A549 (cell line): ENCODE measurements around the gene ZMYND10. TPM values are rescaled to one million over a fixed set of nuclear protein-coding genes. Genes with fewer than 3 reads are reported as not detected.

Experiments
- ATAC-seq, 2 experiments: fragments of 200-7000 bp in 1 of 2; fragments of >200 bp in 1 of 2; cut with Nextera tagmentation in 1 of 2; cut with Tn5 transposase in 1 of 2; 3 replicates each; pipeline versions ENCODE4 v1.8.0 to v1.9.1; 2018 to 2020; ENCODE audit warnings: mild to moderate bottlenecking in 1 of 2, moderate library complexity in 1 of 2
- CTCF ChIA-PET: fragments of 300-600 bp; sonication (Branson Sonifier 250); formaldehyde crosslinking; extraction: SDS; loops from one replicate; lab custom pipeline; 2021; ENCODE audit warnings: antibody characterized with exemption, inconsistent platforms; lab: Yijun Ruan, JAX
- POLR2A ChIA-PET: fragments of 350-600 bp; formaldehyde crosslinking; extraction: SDS; loops from one replicate; lab custom pipeline; 2021; ENCODE audit warnings: antibody characterized with exemption, inconsistent platforms; lab: Yijun Ruan, JAX
- DNase-seq, 2 experiments: peaks; one replicate each; pipeline versions ENCODE4 v3.0.0 to v3.0.0-alpha.2; 2011 to 2016; ENCODE audit warnings: low read depth in 1 of 2, low spot score in 1 of 2
- FAIRE-seq: peaks from 2 replicates; lab custom pipeline; 2011; peaks lifted over from hg19 to GRCh38; lab: Jason Lieb, UNC
- H3K27ac ChIP-seq, 2 experiments: fragments of >200 bp; sonication (Bioruptor Twin); formaldehyde crosslinking; 3 replicates each; pipeline ENCODE4 v1.5.1; 2016 to 2017
- H3K4me1 ChIP-seq: fragments of >200 bp; sonication (Bioruptor Twin); formaldehyde crosslinking; 3 replicates; pipeline ENCODE4 v1.6.1; 2016
- H3K4me2 ChIP-seq: fragments of >200 bp; sonication (Bioruptor Twin); formaldehyde crosslinking; 3 replicates; pipeline ENCODE4 v1.6.1; 2016
- H3K4me3 ChIP-seq: fragments of >200 bp; sonication (Bioruptor Twin); formaldehyde crosslinking; 3 replicates; pipeline ENCODE4 v1.5.1; 2016
- H3K9me3 ChIP-seq: fragments of >200 bp; sonication (Bioruptor Twin); formaldehyde crosslinking; 3 replicates; pipeline ENCODE4 v1.6.1; 2016
- ATOH8 ChIP-seq: fragments of 250-450 bp; sonication (Bioruptor Pico); IDR thresholded peaks from 2 replicates; pipeline ENCODE4 v1.5.0; 2020; ENCODE audit warnings: low read depth, mild to moderate bottlenecking, moderate library complexity
- BHLHE40 ChIP-seq: IDR thresholded peaks from 2 replicates; pipeline ENCODE4 v1.6.1; 2012; ENCODE audit warnings: low read depth, low read length, inconsistent platforms
- CBX8 ChIP-seq: fragments of 200-600 bp; sonication (generic); IDR thresholded peaks from 2 replicates; pipeline ENCODE4 v1.6.1; 2016
- CEBPB ChIP-seq, 2 experiments: fragments of >200 bp in 1 of 2; sonication (Bioruptor Twin) in 1 of 2; formaldehyde crosslinking in 1 of 2; IDR thresholded peaks; 2 replicates each; pipeline ENCODE4 v1.6.1; 2012 to 2016
- EHF ChIP-seq: fragments of 250-450 bp; sonication (Bioruptor Pico); IDR thresholded peaks from 2 replicates; pipeline ENCODE4 v1.5.0; 2020; ENCODE audit warnings: mild to moderate bottlenecking
- EP300 ChIP-seq, 2 experiments: fragments of >200 bp; sonication (Bioruptor Twin); formaldehyde crosslinking; IDR thresholded peaks; 2 replicates in 1 of 2; 3 replicates in 1 of 2; pipeline ENCODE4 v1.6.1; 2016 to 2017
- ESRRA ChIP-seq: fragments of 150-350 bp; IDR thresholded peaks from 2 replicates; pipeline ENCODE4 v1.6.1; 2014; ENCODE audit warnings: mild to moderate bottlenecking, low read length, borderline replicate concordance
- FOSL2 ChIP-seq, 2 experiments: fragments of 450-650 bp in 1 of 2; fragments of >200 bp in 1 of 2; sonication (Bioruptor Twin) in 1 of 2; formaldehyde crosslinking; IDR thresholded peaks; 2 replicates each; pipeline versions ENCODE4 v1.5.0 to v1.6.1; 2016 to 2020; ENCODE audit warnings: mild to moderate bottlenecking in 1 of 2, moderate library complexity in 1 of 2
- FOXS1 ChIP-seq: fragments of 250-450 bp; sonication (Bioruptor Pico); IDR thresholded peaks from 2 replicates; pipeline ENCODE4 v1.5.0; 2020; ENCODE audit warnings: mild to moderate bottlenecking, moderate library complexity
- HDAC2 ChIP-seq: fragments of 200-600 bp; sonication (generic); IDR thresholded peaks from 2 replicates; pipeline ENCODE4 v1.6.1; 2016
- HOXB13 ChIP-seq: fragments of 250-450 bp; sonication (Bioruptor Pico); IDR thresholded peaks from 2 replicates; pipeline ENCODE4 v1.5.0; 2020; ENCODE audit warnings: low read depth, mild to moderate bottlenecking, moderate library complexity
- JUN ChIP-seq, 2 experiments: fragments of >200 bp; sonication (Bioruptor Twin); formaldehyde crosslinking; IDR thresholded peaks; 2 replicates in 1 of 2; 3 replicates in 1 of 2; pipeline ENCODE4 v1.6.1; 2016 to 2017
- KDM1A ChIP-seq: fragments of 200-600 bp; sonication (generic); IDR thresholded peaks from 2 replicates; pipeline ENCODE4 v1.6.1; 2016; ENCODE audit warnings: low read depth, mild to moderate bottlenecking
- KDM5A ChIP-seq: fragments of 200-600 bp; sonication (generic); IDR thresholded peaks from 2 replicates; pipeline ENCODE4 v1.6.1; 2016; ENCODE audit warnings: antibody characterized with exemption, mild to moderate bottlenecking
- MYC ChIP-seq: IDR thresholded peaks from 2 replicates; pipeline ENCODE4 v1.6.1; 2012; ENCODE audit warnings: mild to moderate bottlenecking, inconsistent platforms, low read length, improper control_type of control experiment, borderline replicate concordance
- NR3C1 ChIP-seq: fragments of >200 bp; sonication (Bioruptor Twin); formaldehyde crosslinking; IDR thresholded peaks from 3 replicates; pipeline ENCODE4 v1.6.1; 2017
- PBX3 ChIP-seq: IDR thresholded peaks from 2 replicates; pipeline ENCODE4 v1.6.1; 2012
- POLR2A ChIP-seq: IDR thresholded peaks from 2 replicates; pipeline ENCODE4 v1.6.1; 2012; ENCODE audit warnings: mild to moderate bottlenecking, low read length
- RFX5 ChIP-seq: fragments of 450-650 bp; IDR thresholded peaks from 2 replicates; pipeline ENCODE4 v1.7.1; 2014; ENCODE audit warnings: antibody characterized with exemption, mild to moderate bottlenecking, moderate library complexity
- RNF2 ChIP-seq: fragments of 200-600 bp; sonication (generic); IDR thresholded peaks from 2 replicates; pipeline ENCODE4 v1.6.1; 2016; ENCODE audit warnings: low read depth, mild to moderate bottlenecking, antibody characterized with exemption, moderate library complexity, borderline replicate concordance
- TFCP2L1 ChIP-seq: fragments of 250-450 bp; sonication (Bioruptor Pico); IDR thresholded peaks from 2 replicates; pipeline ENCODE4 v1.5.0; 2021; ENCODE audit warnings: mild to moderate bottlenecking
- TP53 ChIP-seq: fragments of 250-450 bp; sonication (Bioruptor Pico); IDR thresholded peaks from 2 replicates; pipeline ENCODE4 v1.5.0; 2021; ENCODE audit warnings: mild to moderate bottlenecking, moderate library complexity
- USF2 ChIP-seq: fragments of 450-650 bp; IDR thresholded peaks from 2 replicates; pipeline ENCODE4 v1.6.1; 2014; ENCODE audit warnings: antibody characterized with exemption
- ZNF302 ChIP-seq: fragments of 250-450 bp; sonication (Bioruptor Pico); IDR thresholded peaks from 2 replicates; pipeline ENCODE4 v1.9.0; 2021; ENCODE audit warnings: inconsistent platforms, mild to moderate bottlenecking, moderate library complexity
- WGBS: methylation state at CpG from one replicate; pipeline ENCODE4 v1.1.6; 2017; ENCODE audit errors: missing lambda C conversion rate; 5-methylcytosine and 5-hydroxymethylcytosine counted together
- polyA plus RNA-seq, 4 experiments: library from polyadenylated mRNA; depleted of rRNA in 3 of 4; stranded (reverse); fragments of >200 nt; fragmentation: RNase III in 1 of 4; extraction: RNeasy Plus Mini Kit Qiagen cat#74134 plus additional on column Dnase treatment in 1 of 4; gene quantifications; 2 replicates in 3 of 4; 3 replicates in 1 of 4; pipeline ENCODE4 v1.2.3, GENCODE V29; 2011 to 2017
- TF ChIP-seq, protein P1 (sequence below): IDR thresholded peaks from 2 replicates; pipeline ENCODE4 v1.6.1; 2012; ENCODE audit warnings: low read depth, borderline replicate concordance
- TF ChIP-seq, protein P2 (sequence below): fragments of >200 bp; sonication (Bioruptor Twin); formaldehyde crosslinking; IDR thresholded peaks from 2 replicates; pipeline ENCODE4 v1.6.1; 2016
- TF ChIP-seq, protein P3 (sequence below): fragments of >200 bp; sonication (Bioruptor Twin); formaldehyde crosslinking; IDR thresholded peaks from 3 replicates; pipeline ENCODE4 v1.6.1; 2016
- TF ChIP-seq, protein P4 (sequence below): fragments of >200 bp; sonication (Bioruptor Twin); formaldehyde crosslinking; IDR thresholded peaks from 3 replicates; pipeline ENCODE4 v1.5.1; 2016

Gene ZMYND10
- polyA plus RNA-seq, 2 of the 4 experiments (the other 2 are of a cell fraction) = 0.43 to 0.77 TPM

GRCh38 chr3:50380405-50381085 is 35.0 kb upstream of the ZMYND10 start:
- H3K27ac ChIP-seq = no peak overlapping the region

GRCh38 chr3:50378757-50379156 is 33.2 kb upstream of the ZMYND10 start:
- ChIA-PET CTCF (no interaction called here), POLR2A (no interaction called here)
- TF ChIP-seq MYC (no peak), CBX8 (no peak), USF2 (no peak), EHF (CRISPR knock-in tag) (no peak), RFX5 (no peak), HOXB13 (CRISPR knock-in tag) (no peak), PBX3 (no peak), RNF2 (no peak), ZNF302 (no peak), TFCP2L1 (CRISPR knock-in tag) (no peak), NR3C1 (no peak), KDM5A (no peak), KDM1A (no peak), EP300 (IDR thresholded peaks at IDR 0.05) (no peak), JUN (IDR thresholded peaks at IDR 0.05) (no peak), FOXS1 (CRISPR knock-in tag) (no peak), FOSL2 (IDR thresholded peaks at IDR 0.05) (no peak), FOSL2 (CRISPR knock-in tag; IDR thresholded peaks at IDR 0.05) (no peak)
- TF ChIP-seq, protein P1, sequence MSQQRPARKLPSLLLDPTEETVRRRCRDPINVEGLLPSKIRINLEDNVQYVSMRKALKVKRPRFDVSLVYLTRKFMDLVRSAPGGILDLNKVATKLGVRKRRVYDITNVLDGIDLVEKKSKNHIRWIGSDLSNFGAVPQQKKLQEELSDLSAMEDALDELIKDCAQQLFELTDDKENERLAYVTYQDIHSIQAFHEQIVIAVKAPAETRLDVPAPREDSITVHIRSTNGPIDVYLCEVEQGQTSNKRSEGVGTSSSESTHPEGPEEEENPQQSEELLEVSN = no peak
- TF ChIP-seq, protein P2, sequence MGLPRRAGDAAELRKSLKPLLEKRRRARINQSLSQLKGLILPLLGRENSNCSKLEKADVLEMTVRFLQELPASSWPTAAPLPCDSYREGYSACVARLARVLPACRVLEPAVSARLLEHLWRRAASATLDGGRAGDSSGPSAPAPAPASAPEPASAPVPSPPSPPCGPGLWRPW = no peak
- Histone ChIP-seq H3K4me1 (no peaks in the 10 kb centered on the region), H3K4me3 (no peak overlapping the region), H3K4me2 (no peak overlapping the region), H3K27ac (no peak overlapping the region), H3K9me3 (no peaks in the 10 kb centered on the region)
- no peak for DNase-seq
- no peak for FAIRE-seq
- WGBS = 81% methylated on average over 17 of the region's 17 CpGs
- no peak for ATAC-seq

More at GRCh38 chr3:50380405-50381085, 35.0 kb upstream of the ZMYND10 start:
- TF ChIP-seq USF2 (no peak), KDM1A (no peak), BHLHE40 (no peak)
- H3K4me3 ChIP-seq = no peak overlapping the region
- no peak for DNase-seq
- WGBS = 50% methylated on average over 15 of the region's 17 CpGs
- no peak for ATAC-seq
- no peak overlapping the region for H3K4me2 ChIP-seq
- H3K4me1 ChIP-seq = no peaks in the 10 kb centered on the region
- CTCF ChIA-PET = no interaction called here
- POLR2A ChIA-PET = no interaction called here
- H3K9me3 ChIP-seq = no peaks in the 10 kb centered on the region
- no peak for FAIRE-seq

- no peak for ATAC-seq
- POLR2A ChIA-PET = no interaction called here
- CTCF ChIA-PET = interaction anchor here (1.0 kb wide), 1 partner anchor 164 kb away, joined by 3 read pairs; no protein-coding TSS in a partner anchor
- no peak for FAIRE-seq
- WGBS = 80% methylated on average over 2 of the region's 6 CpGs
- Histone ChIP-seq H3K4me2 (no peak overlapping the region), H3K27ac (no peak overlapping the region), H3K4me1 (no peaks in the 10 kb centered on the region), H3K9me3 (no peaks in the 10 kb centered on the region), H3K4me3 (no peak overlapping the region)
- no peak for DNase-seq
- no peak for TF ChIP-seq RFX5
- TF ChIP-seq ESRRA = no peak
- no peak for TF ChIP-seq ATOH8 (CRISPR knock-in tag)
- no peak for TF ChIP-seq CEBPB (IDR thresholded peaks at IDR 0.05)
- no peak for TF ChIP-seq TP53 (CRISPR knock-in tag)
- TF ChIP-seq, protein P3, sequence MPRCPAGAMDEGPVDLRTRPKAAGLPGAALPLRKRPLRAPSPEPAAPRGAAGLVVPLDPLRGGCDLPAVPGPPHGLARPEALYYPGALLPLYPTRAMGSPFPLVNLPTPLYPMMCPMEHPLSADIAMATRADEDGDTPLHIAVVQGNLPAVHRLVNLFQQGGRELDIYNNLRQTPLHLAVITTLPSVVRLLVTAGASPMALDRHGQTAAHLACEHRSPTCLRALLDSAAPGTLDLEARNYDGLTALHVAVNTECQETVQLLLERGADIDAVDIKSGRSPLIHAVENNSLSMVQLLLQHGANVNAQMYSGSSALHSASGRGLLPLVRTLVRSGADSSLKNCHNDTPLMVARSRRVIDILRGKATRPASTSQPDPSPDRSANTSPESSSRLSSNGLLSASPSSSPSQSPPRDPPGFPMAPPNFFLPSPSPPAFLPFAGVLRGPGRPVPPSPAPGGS = no peak
- TF ChIP-seq, protein P4, sequence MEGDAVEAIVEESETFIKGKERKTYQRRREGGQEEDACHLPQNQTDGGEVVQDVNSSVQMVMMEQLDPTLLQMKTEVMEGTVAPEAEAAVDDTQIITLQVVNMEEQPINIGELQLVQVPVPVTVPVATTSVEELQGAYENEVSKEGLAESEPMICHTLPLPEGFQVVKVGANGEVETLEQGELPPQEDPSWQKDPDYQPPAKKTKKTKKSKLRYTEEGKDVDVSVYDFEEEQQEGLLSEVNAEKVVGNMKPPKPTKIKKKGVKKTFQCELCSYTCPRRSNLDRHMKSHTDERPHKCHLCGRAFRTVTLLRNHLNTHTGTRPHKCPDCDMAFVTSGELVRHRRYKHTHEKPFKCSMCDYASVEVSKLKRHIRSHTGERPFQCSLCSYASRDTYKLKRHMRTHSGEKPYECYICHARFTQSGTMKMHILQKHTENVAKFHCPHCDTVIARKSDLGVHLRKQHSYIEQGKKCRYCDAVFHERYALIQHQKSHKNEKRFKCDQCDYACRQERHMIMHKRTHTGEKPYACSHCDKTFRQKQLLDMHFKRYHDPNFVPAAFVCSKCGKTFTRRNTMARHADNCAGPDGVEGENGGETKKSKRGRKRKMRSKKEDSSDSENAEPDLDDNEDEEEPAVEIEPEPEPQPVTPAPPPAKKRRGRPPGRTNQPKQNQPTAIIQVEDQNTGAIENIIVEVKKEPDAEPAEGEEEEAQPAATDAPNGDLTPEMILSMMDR = no peak
- TF ChIP-seq KDM5A = no peak
- TF ChIP-seq HDAC2 = no peak
- no peak for TF ChIP-seq CBX8
- TF ChIP-seq POLR2A = no peak
- TF ChIP-seq FOXS1 (CRISPR knock-in tag) = no peak
Observed at GRCh38 chr3:50378024-50378423, 32.5 kb upstream of the ZMYND10 start.
